ENCODE data around the gene ENO3.

- peak; percentile 83 to 90 (median 84) for TF ChIP-seq CTCF (IDR thresholded peaks at IDR 0.05)
- TF ChIP-seq EP300 (IDR thresholded peaks at IDR 0.05; ENCODE audit: low read depth), result no peak
- no peak for TF ChIP-seq POLR2A (IDR thresholded peaks at IDR 0.05)
These were observed 29.8 kb downstream of the ENO3 start for GRCh38 chr17:4980644-4981216.
